ENCODE results near the gene ZFP62. TPM values are rescaled to one million over a fixed set of nuclear protein-coding genes. Genes with fewer than 3 reads are reported as not detected.

ZFP62 gene
- 12.4 and 18.1 TPM in 2 replicates for total RNA-seq

- Histone ChIP-seq H2AFZ (ENCODE audit: low read length) (peak within 1 kb of the TSS; percentile 98), H3K79me2 (ENCODE audit: insufficient read depth, low read length) (peaks cover 28% of the 10 kb centered on the region), H3K27me3 (ENCODE audit: insufficient read depth, low read length) (no peaks in the 10 kb centered on the region), H3K36me3 (ENCODE audit: insufficient read depth, low read length) (peaks cover 6% of the 10 kb centered on the region), H3K4me2 (ENCODE audit: insufficient read depth, low read length) (peak within 1 kb of the TSS; percentile 84), H3K4me1 (ENCODE audit: insufficient read depth, low read length) (peaks cover 9% of the 10 kb centered on the region), H3K9me3 (ENCODE audit: low read depth, low read length) (no peaks in the 10 kb centered on the region), H3K27ac (ENCODE audit: low read depth, low read length) (peak within 1 kb of the TSS; percentile 76), H3K4me3 (ENCODE audit: insufficient read depth, low read length) (peak within 1 kb of the TSS; percentile 97), H4K20me1 (ENCODE audit: insufficient read depth, low read length) (no peaks in the 10 kb centered on the region)
- peak; percentile 96 for DNase-seq (ENCODE audit: insufficient read length, low spot score, missing footprints)
- TF ChIP-seq CTCF (IDR thresholded peaks at IDR 0.05; ENCODE audit: extremely low read depth, low read depth, low read length), result no peak
Observed at GRCh38 chr5:180860887-180861822, at the start of gene ZFP62. TSS of gene ZFP62 (minus strand) at chr5:180861276. CDS start at chr5:180861219, 57 bp downstream.

GRCh38 chr5:180910735-180911134 is 49.7 kb upstream of the ZFP62 start:
- Histone ChIP-seq H2AFZ (ENCODE audit: low read length) (no peak overlapping the region), H3K27me3 (ENCODE audit: insufficient read depth, low read length) (no peaks in the 10 kb centered on the region), H3K27ac (ENCODE audit: low read depth, low read length) (no peak overlapping the region), H3K4me1 (ENCODE audit: insufficient read depth, low read length) (no peaks in the 10 kb centered on the region), H3K36me3 (ENCODE audit: insufficient read depth, low read length) (no peaks in the 10 kb centered on the region), H3K4me2 (ENCODE audit: insufficient read depth, low read length) (no peak overlapping the region), H3K79me2 (ENCODE audit: insufficient read depth, low read length) (no peaks in the 10 kb centered on the region), H3K9me3 (ENCODE audit: low read depth, low read length) (no peaks in the 10 kb centered on the region), H3K4me3 (ENCODE audit: insufficient read depth, low read length) (no peak overlapping the region), H4K20me1 (ENCODE audit: insufficient read depth, low read length) (no peaks in the 10 kb centered on the region)
- no peak for TF ChIP-seq CTCF (IDR thresholded peaks at IDR 0.05; ENCODE audit: extremely low read depth, low read depth, low read length)
- DNase-seq (ENCODE audit: insufficient read length, low spot score, missing footprints), result no peak

- Histone ChIP-seq H3K27me3 (ENCODE audit: insufficient read depth, low read length) (no peaks in the 10 kb centered on the region), H3K4me1 (ENCODE audit: insufficient read depth, low read length) (no peaks in the 10 kb centered on the region), H3K36me3 (ENCODE audit: insufficient read depth, low read length) (no peaks in the 10 kb centered on the region), H3K4me2 (ENCODE audit: insufficient read depth, low read length) (no peak overlapping the region), H3K27ac (ENCODE audit: low read depth, low read length) (no peak overlapping the region), H3K4me3 (ENCODE audit: insufficient read depth, low read length) (no peak overlapping the region), H4K20me1 (ENCODE audit: insufficient read depth, low read length) (no peaks in the 10 kb centered on the region), H3K79me2 (ENCODE audit: insufficient read depth, low read length) (no peaks in the 10 kb centered on the region), H3K9me3 (ENCODE audit: low read depth, low read length) (no peaks in the 10 kb centered on the region), H2AFZ (ENCODE audit: low read length) (no peak overlapping the region)
- no peak for TF ChIP-seq CTCF (IDR thresholded peaks at IDR 0.05; ENCODE audit: extremely low read depth, low read depth, low read length)
- DNase-seq (ENCODE audit: insufficient read length, low spot score, missing footprints), result no peak
Observed at GRCh38 chr5:180910182-180910581, 49.1 kb upstream of the ZFP62 start.

GRCh38 chr5:180909782-180910181 is 48.7 kb upstream of the ZFP62 start:
- Histone ChIP-seq H3K4me3 (ENCODE audit: insufficient read depth, low read length) (no peak overlapping the region), H4K20me1 (ENCODE audit: insufficient read depth, low read length) (no peaks in the 10 kb centered on the region), H3K27ac (ENCODE audit: low read depth, low read length) (no peak overlapping the region), H3K9me3 (ENCODE audit: low read depth, low read length) (no peaks in the 10 kb centered on the region), H3K4me1 (ENCODE audit: insufficient read depth, low read length) (no peaks in the 10 kb centered on the region), H3K36me3 (ENCODE audit: insufficient read depth, low read length) (no peaks in the 10 kb centered on the region), H2AFZ (ENCODE audit: low read length) (no peak overlapping the region), H3K4me2 (ENCODE audit: insufficient read depth, low read length) (no peak overlapping the region), H3K79me2 (ENCODE audit: insufficient read depth, low read length) (no peaks in the 10 kb centered on the region), H3K27me3 (ENCODE audit: insufficient read depth, low read length) (no peaks in the 10 kb centered on the region)
- no peak for TF ChIP-seq CTCF (IDR thresholded peaks at IDR 0.05; ENCODE audit: extremely low read depth, low read depth, low read length)
- no peak for DNase-seq (ENCODE audit: insufficient read length, low spot score, missing footprints)
